Muscle layer of colon (tissue), 2 donors: ENCODE data around the gene METTL16.
A peak's percentile ranks its signal among the peaks of the same experiment; 100 is the strongest.

ENCODE experiments used
- H3K27ac ChIP-seq: one replicate; pipeline ENCODE4 v1.7.0; 2013; ENCODE audit warnings: low read depth, mild to moderate bottlenecking, low read length, moderate library complexity
- H3K27me3 ChIP-seq, 2 donors: one replicate each; pipeline ENCODE4 v1.7.0; 2013; ENCODE audit warnings: low read length in 2 of 2, mild to moderate bottlenecking in 2 of 2; ENCODE audit not compliant: insufficient read depth in 2 of 2, control insufficient read depth in 1 of 2
- H3K36me3 ChIP-seq: one replicate; pipeline ENCODE4 v1.7.0; 2013; ENCODE audit warnings: mild to moderate bottlenecking, low read length; ENCODE audit not compliant: insufficient read depth
- H3K4me1 ChIP-seq: one replicate; pipeline ENCODE4 v1.7.0; 2013; ENCODE audit warnings: mild to moderate bottlenecking, low read length; ENCODE audit not compliant: insufficient read depth
- H3K4me3 ChIP-seq, 2 donors: one replicate each; pipeline ENCODE4 v1.7.0; 2013; ENCODE audit warnings: low read length in 2 of 2, low read depth in 1 of 2, mild to moderate bottlenecking in 1 of 2, moderate library complexity in 1 of 2
- H3K9ac ChIP-seq: one replicate; pipeline ENCODE4 v1.7.0; 2013; ENCODE audit warnings: low read length
- H3K9me3 ChIP-seq: one replicate; pipeline ENCODE4 v1.7.0; 2013; ENCODE audit warnings: mild to moderate bottlenecking, low read length
- donor health status: abdominal sarcoma.
- donor health status: Adenocarcinoma of cecum.

Gene METTL16

GRCh38 chr17:2392252-2393173 lies 119.2 kb downstream of the METTL16 start:
- Histone ChIP-seq H3K27ac (peak overlapping the region; percentile 100), H3K27me3 (no peaks in the 10 kb centered on the region), H3K4me3 (peak overlapping the region; percentile 66 to 68), H3K9me3 (no peaks in the 10 kb centered on the region), H3K4me1 (peaks cover 63% of the 10 kb centered on the region), H3K9ac (peak overlapping the region; percentile 35), H3K36me3 (peaks cover 3% of the 10 kb centered on the region)

GRCh38 chr17:2391597-2392251 lies 120.0 kb downstream of the METTL16 start:
- peaks cover 57% of the 10 kb centered on the region for H3K4me1 ChIP-seq
- peaks cover 11% of the 10 kb centered on the region for H3K36me3 ChIP-seq
- H3K9me3 ChIP-seq: no peaks in the 10 kb centered on the region
- H3K9ac ChIP-seq: peak overlapping the region; percentile 35
- H3K27me3 ChIP-seq: no peaks in the 10 kb centered on the region
- H3K27ac ChIP-seq: peak overlapping the region; percentile 82
- H3K4me3 ChIP-seq: peak overlapping the region; percentile 36 to 66

GRCh38 chr17:2390199-2390836 lies 121.4 kb downstream of the METTL16 start:
- no peaks in the 10 kb centered on the region for H3K27me3 ChIP-seq
- H3K9ac ChIP-seq: no peak overlapping the region
- peak overlapping the region; percentile 66 for H3K27ac ChIP-seq
- H3K36me3 ChIP-seq: peaks cover 18% of the 10 kb centered on the region
- no peaks in the 10 kb centered on the region for H3K9me3 ChIP-seq
- no peak overlapping the region for H3K4me3 ChIP-seq
- peaks cover 44% of the 10 kb centered on the region for H3K4me1 ChIP-seq

- Histone ChIP-seq H3K9me3 (no peaks in the 10 kb centered on the region), H3K4me1 (peaks cover 30% of the 10 kb centered on the region), H3K9ac (no peak overlapping the region), H3K27me3 (no peaks in the 10 kb centered on the region), H3K4me3 (no peak overlapping the region), H3K36me3 (peaks cover 28% of the 10 kb centered on the region), H3K27ac (no peak overlapping the region)
Measured at GRCh38 chr17:2388683-2389055, 123.0 kb downstream of the METTL16 start.

- no peak overlapping the region for H3K9ac ChIP-seq
- no peak overlapping the region for H3K4me3 ChIP-seq
- H3K27me3 ChIP-seq: no peaks in the 10 kb centered on the region
- peaks cover 30% of the 10 kb centered on the region for H3K4me1 ChIP-seq
- no peak overlapping the region for H3K27ac ChIP-seq
- H3K36me3 ChIP-seq: peaks cover 33% of the 10 kb centered on the region
- no peaks in the 10 kb centered on the region for H3K9me3 ChIP-seq
Measured at GRCh38 chr17:2388020-2388682, 123.5 kb downstream of the METTL16 start.

GRCh38 chr17:2387086-2388019 lies 124.3 kb downstream of the METTL16 start:
- H3K9ac ChIP-seq: no peak overlapping the region
- H3K4me1 ChIP-seq: peaks cover 38% of the 10 kb centered on the region
- no peak overlapping the region for H3K27ac ChIP-seq

GRCh38 chr17:2386400-2387085 lies 125.1 kb downstream of the METTL16 start:
- Histone ChIP-seq H3K9ac (no peak overlapping the region), H3K27me3 (no peaks in the 10 kb centered on the region), H3K36me3 (peaks cover 35% of the 10 kb centered on the region), H3K4me3 (no peak overlapping the region), H3K9me3 (no peaks in the 10 kb centered on the region), H3K4me1 (peaks cover 33% of the 10 kb centered on the region), H3K27ac (no peak overlapping the region)

More at GRCh38 chr17:2387086-2388019, 124.3 kb downstream of the METTL16 start:
- no peaks in the 10 kb centered on the region for H3K9me3 ChIP-seq
- H3K27me3 ChIP-seq: no peaks in the 10 kb centered on the region
- H3K4me3 ChIP-seq: no peak overlapping the region
- peaks cover 33% of the 10 kb centered on the region for H3K36me3 ChIP-seq

GRCh38 chr17:2385240-2386210 lies 126.2 kb downstream of the METTL16 start:
- H3K36me3 ChIP-seq: peaks cover 45% of the 10 kb centered on the region
- H3K9me3 ChIP-seq: no peaks in the 10 kb centered on the region
- no peak overlapping the region for H3K27ac ChIP-seq
- H3K4me3 ChIP-seq: no peak overlapping the region
- H3K4me1 ChIP-seq: peaks cover 23% of the 10 kb centered on the region
- no peaks in the 10 kb centered on the region for H3K27me3 ChIP-seq
- no peak overlapping the region for H3K9ac ChIP-seq

GRCh38 chr17:2384439-2385127 lies 127.1 kb downstream of the METTL16 start:
- Histone ChIP-seq H3K9ac (no peak overlapping the region), H3K36me3 (peaks cover 52% of the 10 kb centered on the region), H3K4me1 (peaks cover 14% of the 10 kb centered on the region)

More at GRCh38 chr17:2384439-2385127, 127.1 kb downstream of the METTL16 start:
- no peak overlapping the region for H3K27ac ChIP-seq
- H3K27me3 ChIP-seq: no peaks in the 10 kb centered on the region
- H3K9me3 ChIP-seq: no peaks in the 10 kb centered on the region
- H3K4me3 ChIP-seq: no peak overlapping the region
